Testis (tissue), 3 donors: Measurements from ENCODE around the gene GPR26. TPM values are rescaled to one million over a fixed set of nuclear protein-coding genes. Genes with fewer than 3 reads are reported as not detected.

ENCODE experiments used
- DNase-seq: peaks from one replicate; pipeline ENCODE4 v3.0.0-alpha.2; 2019
- H3K27ac ChIP-seq, 2 donors: fragments of 200-600 bp; sonication (generic); one replicate each; pipeline ENCODE4 v1.5.1; 2019
- H3K27me3 ChIP-seq: fragments of 200-600 bp; sonication (generic); one replicate; pipeline ENCODE4 v1.5.1; 2019
- H3K36me3 ChIP-seq: fragments of 200-600 bp; sonication (generic); one replicate; pipeline ENCODE4 v1.5.1; 2017; ENCODE audit warnings: low read depth; ENCODE audit errors: missing control alignments
- H3K4me1 ChIP-seq: fragments of 200-600 bp; sonication (generic); one replicate; pipeline ENCODE4 v1.5.1; 2019
- H3K4me3 ChIP-seq, 2 donors: fragments of 200-600 bp; sonication (generic); one replicate each; pipeline ENCODE4 v1.5.1; 2017 to 2019
- H3K9me3 ChIP-seq: fragments of 200-600 bp; sonication (generic); one replicate; pipeline ENCODE4 v1.5.1; 2017
- POLR2A ChIP-seq: fragments of 450-650 bp; IDR thresholded peaks from one replicate; pipeline ENCODE4 v1.6.1; 2017; ENCODE audit warnings: antibody characterized with exemption, mild to moderate bottlenecking, moderate library complexity
- WGBS, 2 donors: methylation state at CpG; one replicate each; pipeline ENCODE4 v1.1.5; 2018; 5-methylcytosine and 5-hydroxymethylcytosine counted together
- intact Hi-C: fragments of 100-400 bp; cut with DNase I; formaldehyde crosslinking; loops from one replicate; pipeline ENCODE4 v1.15.1; 2023; ENCODE audit warnings: low total_unique reads
- polyA plus RNA-seq: library from polyadenylated mRNA; stranded (reverse); fragments of 350-450 nt; fragmentation: Illumina TruSeq; extraction: RNeasy Lipid Tissue Mini Kit (QIAGEN cat#74804); gene quantifications from one replicate; pipeline ENCODE4 v1.2.3, GENCODE V29; 2014; ENCODE audit warnings: low read depth, low replicate concordance; ENCODE audit not compliant: insufficient read depth
- total RNA-seq, 2 donors: library from RNA; depleted of rRNA; stranded (reverse); fragments of >200 nt; gene quantifications; one replicate each; pipeline ENCODE4 v1.2.3, GENCODE V29; 2016
- TF ChIP-seq, protein P1 (sequence below), 3 experiments: fragments of 450-650 bp in 2 of 3; fragments of 200-600 bp in 1 of 3; sonication (generic) in 1 of 3; IDR thresholded peaks; one replicate each; pipeline ENCODE4 v1.5.1; 2016 to 2019; ENCODE audit warnings: antibody characterized with exemption in 3 of 3, mild to moderate bottlenecking in 2 of 3, moderate library complexity in 1 of 3

Gene GPR26
- total and polyA plus RNA-seq, 3 donors from 2014 or later = 0.15 to 0.37 (median 0.31) TPM

DNA sequence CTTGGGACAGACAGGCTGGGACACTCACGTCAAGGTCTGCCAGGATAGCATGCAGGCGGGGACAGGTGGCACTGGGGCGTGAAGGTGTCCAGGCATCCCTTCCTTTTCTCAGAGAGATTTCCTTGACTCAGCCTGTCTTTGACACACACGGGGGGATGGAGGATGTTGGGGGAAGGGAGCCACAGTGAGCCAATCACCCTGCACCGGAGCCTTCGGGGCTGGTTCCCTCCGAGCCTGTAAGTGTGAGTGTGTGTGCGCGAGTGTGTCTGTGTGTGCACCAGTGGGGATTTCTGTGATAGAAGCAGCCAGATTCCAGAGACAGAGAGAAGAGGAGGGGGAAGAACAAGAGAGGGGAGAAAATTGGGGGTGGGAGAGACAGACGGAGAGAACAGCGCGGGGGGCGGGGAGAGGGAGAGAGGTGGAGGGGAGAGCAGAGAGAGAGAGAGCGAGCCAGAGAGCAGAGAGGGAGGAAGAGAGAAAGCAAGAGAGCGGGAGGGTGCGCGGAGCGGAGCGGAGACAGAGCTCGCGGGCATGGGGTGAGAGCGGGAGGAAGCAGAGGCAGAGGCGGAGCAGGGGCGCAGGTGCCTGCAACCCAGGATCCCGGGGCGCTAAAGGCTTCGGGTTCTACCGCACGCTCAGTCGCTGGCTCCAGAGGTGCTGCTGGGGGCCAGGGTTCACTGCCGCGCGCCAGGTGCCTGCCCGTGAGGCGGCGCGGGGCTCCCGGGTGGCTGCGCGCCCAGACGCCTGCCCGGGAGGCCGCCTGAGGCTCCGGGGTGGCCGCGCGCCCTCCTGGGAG lies 466 bp upstream of the GPR26 start:
- DNase-seq = no peak
- no peak overlapping the region for H3K4me3 ChIP-seq
- 1 to 7% methylated on average over 18 to 30 of the region's 47 CpGs for whole genome bisulfite sequencing, 2 donors
- no peaks in the 10 kb centered on the region for H3K9me3 ChIP-seq
- TF ChIP-seq, protein P1, sequence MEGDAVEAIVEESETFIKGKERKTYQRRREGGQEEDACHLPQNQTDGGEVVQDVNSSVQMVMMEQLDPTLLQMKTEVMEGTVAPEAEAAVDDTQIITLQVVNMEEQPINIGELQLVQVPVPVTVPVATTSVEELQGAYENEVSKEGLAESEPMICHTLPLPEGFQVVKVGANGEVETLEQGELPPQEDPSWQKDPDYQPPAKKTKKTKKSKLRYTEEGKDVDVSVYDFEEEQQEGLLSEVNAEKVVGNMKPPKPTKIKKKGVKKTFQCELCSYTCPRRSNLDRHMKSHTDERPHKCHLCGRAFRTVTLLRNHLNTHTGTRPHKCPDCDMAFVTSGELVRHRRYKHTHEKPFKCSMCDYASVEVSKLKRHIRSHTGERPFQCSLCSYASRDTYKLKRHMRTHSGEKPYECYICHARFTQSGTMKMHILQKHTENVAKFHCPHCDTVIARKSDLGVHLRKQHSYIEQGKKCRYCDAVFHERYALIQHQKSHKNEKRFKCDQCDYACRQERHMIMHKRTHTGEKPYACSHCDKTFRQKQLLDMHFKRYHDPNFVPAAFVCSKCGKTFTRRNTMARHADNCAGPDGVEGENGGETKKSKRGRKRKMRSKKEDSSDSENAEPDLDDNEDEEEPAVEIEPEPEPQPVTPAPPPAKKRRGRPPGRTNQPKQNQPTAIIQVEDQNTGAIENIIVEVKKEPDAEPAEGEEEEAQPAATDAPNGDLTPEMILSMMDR (IDR thresholded peaks at IDR 0.05) = no peak
- TF ChIP-seq POLR2A = no peak
- intact Hi-C loops = no loop called here
- H3K4me1 ChIP-seq = no peaks in the 10 kb centered on the region
- H3K27me3 ChIP-seq = no peaks in the 10 kb centered on the region
- H3K36me3 ChIP-seq = no peaks in the 10 kb centered on the region
- no peak overlapping the region for H3K27ac ChIP-seq

DNA sequence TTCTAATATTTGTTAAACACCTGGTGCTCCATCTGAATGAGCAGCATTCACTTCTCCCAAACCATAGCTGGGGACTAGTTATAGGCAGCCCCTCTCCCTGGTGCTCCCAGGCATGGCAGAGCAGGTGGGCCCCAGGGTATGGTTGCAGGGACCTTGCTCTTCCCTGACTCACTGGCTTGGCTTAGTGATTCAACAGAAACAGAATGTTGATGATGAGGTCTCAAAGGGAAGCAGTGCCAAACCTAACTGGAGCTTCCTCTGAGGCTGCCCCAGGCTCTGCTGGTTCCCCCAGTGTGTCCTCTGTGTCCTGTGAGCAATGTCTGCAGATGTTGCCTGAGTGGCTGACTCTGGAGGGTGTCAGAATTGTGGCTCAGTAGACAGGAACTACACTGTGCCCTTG lies 3.7 kb downstream of the GPR26 start:
- Histone ChIP-seq H3K36me3 (no peaks in the 10 kb centered on the region), H3K4me1 (no peaks in the 10 kb centered on the region), H3K27me3 (no peaks in the 10 kb centered on the region), H3K4me3 (no peak overlapping the region), H3K9me3 (no peaks in the 10 kb centered on the region), H3K27ac (no peak overlapping the region)
- intact Hi-C loops = no loop called here
- no peak for TF ChIP-seq POLR2A
- TF ChIP-seq, protein P1 (IDR thresholded peaks at IDR 0.05) = no peak
- DNase-seq = no peak

DNA sequence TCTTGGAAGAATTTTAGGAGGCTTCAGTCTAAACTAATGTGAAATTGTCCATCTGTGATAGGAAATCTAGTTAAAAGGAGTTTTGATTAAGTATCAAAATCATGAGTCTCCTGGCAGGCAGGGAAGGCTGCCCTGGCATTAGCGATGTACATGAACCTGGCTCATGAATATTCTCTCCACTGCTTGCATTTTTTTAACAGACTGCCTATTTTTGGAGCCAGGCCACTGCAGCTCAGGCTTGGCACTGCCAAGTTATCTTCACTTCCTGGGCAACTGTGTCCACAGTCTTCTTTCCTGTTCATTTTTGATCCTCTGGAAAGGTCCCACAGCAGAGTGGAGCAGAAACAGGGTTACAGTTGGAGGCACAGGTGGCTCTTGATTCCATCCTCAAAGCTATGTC lies 7.0 kb downstream of the GPR26 start:
- no peak for DNase-seq
- WGBS, 2 donors = 75 to 86% methylated on average over 1 of the region's 1 CpG
- intact Hi-C loops = no loop called here

DNA sequence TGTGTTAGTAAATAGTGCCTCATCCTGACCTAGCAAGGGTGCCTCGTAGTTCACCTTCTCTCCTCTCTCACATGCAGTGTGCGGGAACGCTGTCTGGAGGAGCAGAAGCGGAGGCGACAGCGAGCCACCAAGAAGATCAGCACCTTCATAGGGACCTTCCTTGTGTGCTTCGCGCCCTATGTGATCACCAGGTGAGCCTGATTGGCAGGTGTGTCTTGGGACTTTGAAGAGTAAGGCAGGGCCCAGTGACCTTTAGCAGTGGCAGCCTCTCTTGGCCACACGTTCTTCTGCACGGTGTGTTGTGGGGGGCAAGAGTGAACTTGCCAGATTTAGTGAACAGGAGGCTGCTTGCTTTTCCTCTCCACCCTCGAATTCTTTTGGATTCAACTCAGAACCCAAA lies 8.6 kb downstream of the GPR26 start:
- no peak for DNase-seq
- Histone ChIP-seq H3K4me3 (no peak overlapping the region), H3K27me3 (no peaks in the 10 kb centered on the region), H3K9me3 (no peaks in the 10 kb centered on the region), H3K4me1 (no peaks in the 10 kb centered on the region), H3K27ac (no peak overlapping the region), H3K36me3 (no peaks in the 10 kb centered on the region)
- TF ChIP-seq, protein P1 (IDR thresholded peaks at IDR 0.05) = no peak
- no peak for TF ChIP-seq POLR2A
- intact Hi-C loops = no loop called here
- 81 to 83% methylated on average over 11 of the region's 11 CpGs for WGBS, 2 donors

More for the DNA sequence above, 7.0 kb downstream of the GPR26 start:
- H3K36me3 ChIP-seq = no peaks in the 10 kb centered on the region
- no peaks in the 10 kb centered on the region for H3K4me1 ChIP-seq
- no peaks in the 10 kb centered on the region for H3K27me3 ChIP-seq
- no peaks in the 10 kb centered on the region for H3K9me3 ChIP-seq
- no peak overlapping the region for H3K4me3 ChIP-seq
- TF ChIP-seq, protein P1 (IDR thresholded peaks at IDR 0.05) = no peak
- TF ChIP-seq POLR2A = no peak
- H3K27ac ChIP-seq = no peak overlapping the region

DNA sequence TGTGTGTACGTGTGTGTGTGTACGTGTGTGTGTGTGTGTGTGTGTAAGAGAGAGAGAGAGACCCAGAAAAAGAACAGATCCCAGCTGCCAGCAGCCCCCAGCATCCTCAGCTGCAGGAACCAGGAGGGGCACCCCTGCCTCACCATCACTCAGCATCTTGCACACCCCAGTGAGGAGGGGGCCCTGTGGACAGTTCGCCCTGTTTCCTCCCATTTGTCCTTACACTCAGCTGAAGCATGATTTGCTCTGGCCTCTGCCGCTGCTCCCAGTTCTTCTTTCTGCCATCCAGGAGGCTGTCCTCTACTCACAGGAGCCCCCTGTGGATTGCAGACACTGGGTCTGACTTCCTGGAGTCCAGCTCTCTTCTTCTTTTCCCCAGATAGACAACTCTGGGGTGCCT lies 9.7 kb downstream of the GPR26 start:
- WGBS, 2 donors = 48 to 49% methylated on average over 4 of the region's 4 CpGs
- no peaks in the 10 kb centered on the region for H3K36me3 ChIP-seq
- DNase-seq = no peak
- H3K27ac ChIP-seq = no peak overlapping the region
- H3K4me3 ChIP-seq = no peak overlapping the region
- intact Hi-C loops = no loop called here
- no peaks in the 10 kb centered on the region for H3K9me3 ChIP-seq
- no peaks in the 10 kb centered on the region for H3K27me3 ChIP-seq
- H3K4me1 ChIP-seq = no peaks in the 10 kb centered on the region
- no peak for TF ChIP-seq POLR2A
